NCI-H345 treated with DMSO at 0.1 percent for 48 hours (cell line): Measurements from ENCODE around the gene CDKN2D.

Source experiments
- DNase-seq: peaks from one replicate; lab custom pipeline; 2025; ENCODE audit not compliant: unreplicated experiment; lab: John Stamatoyannopoulos, UW

Gene CDKN2D

DNA sequence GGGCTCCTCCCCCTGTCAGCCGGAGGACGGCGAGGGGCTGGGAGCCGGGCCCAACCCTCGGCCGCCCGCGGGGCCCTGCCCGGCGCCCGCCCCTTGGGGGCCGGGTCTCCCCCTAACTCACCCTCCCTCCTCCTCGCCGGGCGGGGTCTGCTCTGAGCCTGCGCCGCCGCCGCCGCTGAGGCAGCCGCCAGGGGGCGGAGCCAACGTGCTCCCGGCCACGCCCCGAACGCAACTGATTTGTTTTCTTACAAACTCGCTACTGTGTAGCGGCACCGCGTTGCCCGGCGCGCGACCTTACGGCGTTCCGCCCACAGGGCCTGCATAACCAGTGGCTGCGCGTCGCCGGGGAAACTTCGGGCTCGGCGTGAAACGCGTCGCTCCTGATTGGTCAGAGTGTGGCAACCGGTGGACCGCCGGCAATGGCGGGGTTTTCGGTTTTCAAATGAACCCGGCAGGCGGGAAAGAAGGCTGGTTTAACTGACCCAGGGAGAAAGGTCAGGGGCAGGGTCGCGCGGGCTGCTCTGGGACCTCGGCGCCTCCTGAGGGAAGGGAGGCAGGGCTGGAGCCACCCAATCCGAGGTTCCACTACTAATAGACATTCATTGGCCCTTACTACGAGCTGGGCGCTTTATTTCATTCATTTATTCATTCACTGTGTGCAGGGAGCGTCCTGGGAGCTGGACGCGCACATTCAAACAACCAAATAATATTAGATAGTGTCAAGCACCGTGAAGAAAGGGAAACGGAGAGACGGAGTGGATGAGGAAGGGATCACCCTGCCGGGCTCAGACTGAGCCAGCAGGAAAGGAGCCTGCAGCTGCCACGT, at the start of gene CDKN2D:
CDKN2D (minus strand) TSS at position 154 of the 826 bp plus-strand sequence. CDS start 326 bp downstream, outside the sequence.
- peak; percentile 96 for DNase-seq

DNA sequence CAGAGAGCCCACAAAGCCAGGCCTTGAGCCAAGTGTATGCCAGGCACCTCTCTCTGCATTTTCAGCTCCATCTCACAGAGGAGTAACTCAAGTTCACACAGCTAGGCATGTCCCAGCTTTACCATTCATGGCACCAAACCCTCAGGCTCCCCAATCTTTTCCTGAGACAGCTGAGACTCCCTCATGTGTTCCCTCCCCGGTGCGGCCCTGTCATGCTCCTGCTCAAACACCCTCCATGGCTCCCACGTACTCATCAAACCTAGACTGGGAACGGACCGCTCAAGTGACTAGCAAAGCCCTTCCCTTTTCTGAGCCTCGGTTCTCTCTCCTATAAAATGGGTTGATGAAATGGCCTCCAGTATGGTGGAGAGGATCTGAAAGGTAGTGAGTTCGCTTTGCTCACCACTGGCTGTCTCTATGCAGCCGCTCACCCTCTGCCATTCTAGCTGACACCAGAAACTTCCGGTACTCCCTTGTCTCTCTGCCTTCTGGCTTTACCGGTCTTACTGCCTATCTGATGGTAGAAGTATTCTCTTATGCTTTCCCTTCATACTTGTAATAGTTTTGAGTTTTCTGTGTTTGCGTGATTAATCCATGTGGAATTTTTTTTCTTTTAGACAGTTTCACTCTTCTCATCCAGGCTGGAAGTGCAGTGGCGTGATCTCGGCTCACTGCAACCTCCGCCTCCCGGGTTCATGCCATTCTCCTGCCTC, 48.8 kb upstream of the CDKN2D start:
- no peak for DNase-seq

DNA sequence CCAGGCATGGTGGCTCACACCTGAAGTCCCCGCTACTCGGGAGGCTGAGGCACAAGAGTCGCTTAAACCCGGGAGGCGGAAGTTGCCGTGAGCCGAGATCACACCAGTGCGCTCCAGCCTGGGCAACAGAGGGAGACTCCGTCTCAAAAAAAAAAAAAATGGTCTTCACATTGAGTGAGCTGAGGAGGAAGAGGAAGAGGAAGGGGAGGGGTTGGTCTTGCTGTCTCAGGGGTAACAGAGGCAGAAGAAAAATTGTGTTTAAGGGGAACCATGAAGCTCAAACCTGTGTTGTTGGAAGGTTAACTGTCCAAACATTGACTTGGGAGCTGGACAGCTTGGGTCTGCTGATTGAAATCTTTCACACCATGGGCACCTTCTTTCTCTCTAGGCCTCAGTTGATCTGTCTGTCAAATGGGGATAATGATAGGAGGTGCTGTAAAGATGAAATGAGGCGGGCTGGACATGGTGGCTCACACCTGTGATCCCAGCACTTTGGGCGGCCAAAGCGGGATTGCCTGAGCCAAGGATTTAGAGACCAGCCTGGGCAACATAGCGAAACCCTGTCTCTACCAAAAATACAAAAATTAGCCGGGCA, 46.7 kb upstream of the CDKN2D start:
- DNase-seq = no peak

DNA sequence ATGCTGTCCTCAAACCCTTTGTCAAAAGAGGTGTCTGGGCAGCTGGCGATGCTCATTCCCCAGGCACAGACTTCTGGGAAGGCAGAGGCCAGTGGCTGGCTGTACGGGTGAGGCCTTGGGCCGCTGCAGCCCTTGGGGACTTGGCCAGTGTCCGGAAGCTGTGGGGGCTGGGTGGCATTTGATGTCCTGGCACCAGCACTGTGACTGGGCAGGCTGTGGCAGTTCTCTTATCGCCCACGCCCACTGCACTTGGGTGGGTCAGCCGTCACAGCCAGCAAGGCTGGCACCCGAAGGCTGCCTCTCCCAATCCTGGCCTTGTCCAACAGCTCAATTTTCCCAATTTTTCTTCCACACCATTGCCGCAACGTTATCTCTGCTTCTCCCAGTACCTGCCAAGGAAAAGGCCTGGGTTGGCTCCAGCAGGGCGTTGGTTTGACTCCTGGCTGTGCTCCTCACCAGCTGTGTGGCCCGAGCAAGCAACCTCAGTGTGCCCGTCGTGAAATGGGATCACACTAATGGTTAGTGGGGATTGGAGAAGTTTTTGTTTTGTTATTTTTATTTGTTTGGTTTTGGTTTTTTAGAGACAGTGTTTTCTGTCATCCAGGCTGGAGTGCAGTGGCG, 43.8 kb upstream of the CDKN2D start:
- DNase-seq = no peak

DNA sequence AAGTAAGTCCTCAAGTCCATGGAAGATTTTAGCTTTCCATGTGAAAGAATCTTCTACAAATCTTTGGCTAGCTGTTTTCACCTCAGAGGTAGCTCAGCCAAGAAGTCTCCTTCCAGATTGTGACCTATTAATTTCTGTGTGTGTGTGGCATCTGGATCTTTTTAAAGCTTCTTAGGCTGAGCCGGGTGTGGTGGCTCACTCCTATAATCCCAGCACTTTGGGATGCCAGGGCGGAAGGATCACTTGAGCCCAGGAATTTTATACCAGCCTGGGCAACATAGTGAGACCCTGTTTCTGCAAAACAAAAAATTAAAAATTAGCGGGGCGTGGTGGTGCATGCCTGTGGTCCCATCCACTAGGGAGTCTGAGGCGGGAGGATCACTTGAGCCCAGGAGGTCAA, 43.1 kb upstream of the CDKN2D start:
- no peak for DNase-seq

DNA sequence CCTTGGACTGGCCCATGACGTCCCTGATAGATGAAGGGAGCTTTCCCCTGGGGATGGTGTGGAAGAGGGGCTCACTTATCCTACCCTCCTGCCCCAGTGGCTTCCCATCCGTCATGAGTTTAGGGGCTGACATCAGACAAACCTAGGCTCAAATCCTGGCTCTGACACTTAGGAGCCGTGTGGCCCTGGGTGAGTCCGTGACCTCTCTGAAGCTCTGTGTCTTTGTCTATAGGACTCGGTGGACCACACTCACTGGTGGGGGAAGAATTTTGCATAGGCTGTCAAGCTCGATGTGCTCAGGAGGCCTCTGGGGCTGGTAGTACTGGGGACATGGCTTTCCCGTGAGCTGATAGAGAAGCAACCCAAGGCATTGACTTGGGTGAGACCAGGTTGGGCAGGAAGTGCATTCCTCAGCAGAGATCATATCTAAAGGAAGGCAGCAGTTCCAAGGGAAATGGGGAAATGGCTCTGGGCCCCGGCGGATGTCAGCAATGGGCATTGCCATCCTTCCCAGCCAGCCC, 35.7 kb upstream of the CDKN2D start:
- no peak for DNase-seq

DNA sequence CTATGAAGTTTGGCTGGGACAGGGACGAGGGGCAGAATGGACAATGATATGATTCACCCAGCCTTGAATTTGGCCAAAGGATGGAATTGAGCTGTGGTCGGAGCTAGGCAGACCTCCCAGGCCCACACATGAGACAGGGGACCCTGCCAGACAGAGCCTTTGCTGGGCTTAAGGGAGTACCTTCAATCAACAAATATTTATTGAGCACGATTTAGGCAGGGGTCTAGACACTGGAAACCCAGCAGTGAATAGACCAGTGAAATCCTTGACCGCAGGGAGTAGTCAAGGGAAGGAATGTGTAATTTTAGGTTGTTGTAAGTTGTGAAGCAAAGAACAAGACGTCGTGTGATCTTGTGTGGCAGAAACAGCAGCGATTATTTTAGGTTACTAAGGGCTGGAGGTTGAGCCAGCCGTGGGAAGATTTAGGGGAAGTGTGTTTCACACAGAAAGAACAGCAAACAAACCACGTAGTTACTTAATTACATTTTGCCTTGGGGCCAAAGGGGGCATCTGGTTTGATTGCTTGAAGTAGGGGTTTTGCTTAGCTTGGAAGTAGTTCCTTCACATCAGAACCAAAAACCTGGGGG, 35.2 kb upstream of the CDKN2D start:
- DNase-seq = no peak

DNA sequence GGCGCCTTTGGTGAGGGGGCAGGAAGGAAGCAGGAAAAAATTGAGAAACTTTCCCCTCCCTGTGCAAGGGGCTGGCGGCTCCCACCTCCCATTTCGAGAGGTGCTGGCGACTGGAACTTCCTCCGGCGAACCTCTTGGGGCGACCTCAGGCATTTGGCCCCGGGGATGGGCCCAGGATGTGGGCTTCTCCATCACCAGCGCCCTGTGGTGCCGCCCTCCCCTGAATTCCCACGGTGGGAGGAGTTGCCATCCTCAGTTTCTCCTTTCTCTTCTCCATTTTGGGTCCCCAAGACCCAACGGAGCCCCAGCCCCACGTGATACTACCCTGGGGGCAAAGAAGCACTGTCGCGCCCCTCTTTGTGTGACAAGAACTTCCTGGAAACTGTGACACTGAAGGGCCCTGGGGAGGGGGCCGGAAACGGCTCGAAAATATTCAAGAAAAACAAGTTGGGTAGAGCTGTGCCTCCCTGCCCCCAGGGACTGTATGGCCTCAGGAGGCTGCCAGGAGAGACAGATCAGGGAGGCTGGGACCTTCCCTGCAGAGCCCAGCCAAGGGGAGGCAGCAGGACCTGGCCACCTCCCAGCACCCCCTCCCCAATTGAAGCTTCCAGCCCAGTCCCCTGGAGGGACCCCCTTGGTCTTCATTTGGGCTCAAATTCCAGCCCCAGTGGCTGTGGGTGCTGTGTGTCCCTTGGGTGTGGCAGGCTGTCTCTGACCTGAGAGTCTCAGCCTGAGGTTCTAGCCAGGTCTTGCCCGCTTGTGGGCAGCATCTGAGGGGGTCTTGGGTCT, 34.5 kb upstream of the CDKN2D start:
- no peak for DNase-seq

DNA sequence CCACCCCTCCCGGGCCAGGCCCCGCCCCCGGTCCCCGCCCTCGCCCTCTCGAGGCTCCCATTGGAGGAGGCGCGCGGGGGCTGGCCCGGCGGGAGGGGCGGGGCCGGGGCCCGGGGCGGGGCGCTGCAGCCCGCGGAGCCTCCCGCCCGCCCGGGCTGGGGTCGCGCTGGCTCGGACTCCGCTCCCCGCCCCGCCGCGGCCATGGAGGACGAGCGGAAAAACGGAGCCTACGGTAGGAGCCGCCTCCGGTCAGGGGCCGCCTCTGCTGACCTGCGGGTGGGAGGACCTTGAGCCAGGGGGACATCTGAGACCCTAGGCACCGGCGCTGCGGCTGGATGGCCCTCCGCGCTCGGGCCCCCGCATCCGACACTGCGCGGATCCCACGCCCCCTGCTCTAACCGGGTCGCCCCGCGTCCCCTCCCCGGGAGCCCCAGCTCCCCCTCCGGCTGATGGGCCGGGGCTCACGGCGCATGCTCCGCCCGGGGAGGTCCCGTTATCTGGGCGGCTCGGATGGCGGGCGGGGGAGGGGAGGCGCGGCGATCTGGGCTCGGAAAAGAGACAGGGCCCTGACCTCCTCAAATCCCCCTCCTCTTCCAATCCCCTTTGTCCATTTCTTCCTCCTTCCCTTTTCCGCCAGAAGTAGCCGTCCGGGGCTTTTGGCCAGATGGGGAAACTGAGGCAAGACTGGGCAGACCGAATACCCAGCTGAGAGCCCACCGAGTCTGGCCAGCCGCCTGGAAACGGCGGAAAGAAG, 33.7 kb upstream of the CDKN2D start:
- peak; percentile 62 for DNase-seq

DNA sequence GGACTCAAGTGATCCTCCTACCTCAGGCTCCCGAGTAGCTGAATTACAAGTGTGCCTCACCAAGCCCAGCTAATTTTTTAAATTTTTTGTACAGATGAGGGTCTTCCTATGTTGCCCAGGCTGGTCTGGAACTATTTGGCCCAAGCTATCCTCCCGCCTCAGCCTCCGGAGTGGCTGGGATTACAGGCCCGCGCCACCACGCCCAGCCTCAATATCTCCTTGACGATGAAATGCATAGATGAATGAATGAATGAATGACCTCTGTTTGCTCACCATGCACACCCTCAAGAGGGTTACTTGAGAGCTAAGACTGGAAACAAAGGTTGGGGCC, 33.2 kb upstream of the CDKN2D start:
- DNase-seq = no peak

DNA sequence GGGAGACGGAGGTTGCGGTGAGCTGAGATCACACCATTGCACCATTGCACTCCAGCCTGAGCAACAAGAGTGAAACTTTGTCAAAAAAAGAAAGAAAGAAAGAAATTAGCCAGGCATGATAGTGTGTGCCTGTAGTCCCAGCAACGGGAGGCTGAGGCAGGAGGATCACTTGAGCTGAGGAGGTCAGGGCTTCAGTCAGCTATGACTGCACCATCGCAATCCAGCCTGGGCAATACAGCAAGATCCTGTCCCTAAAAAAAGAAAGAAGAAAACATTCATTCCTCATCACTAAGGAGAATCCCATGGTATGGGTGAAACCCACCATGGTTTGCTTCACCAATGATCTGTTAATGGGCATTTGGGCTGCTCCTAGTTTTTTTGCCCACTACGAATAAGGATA, 31.4 kb upstream of the CDKN2D start:
- DNase-seq = no peak

DNA sequence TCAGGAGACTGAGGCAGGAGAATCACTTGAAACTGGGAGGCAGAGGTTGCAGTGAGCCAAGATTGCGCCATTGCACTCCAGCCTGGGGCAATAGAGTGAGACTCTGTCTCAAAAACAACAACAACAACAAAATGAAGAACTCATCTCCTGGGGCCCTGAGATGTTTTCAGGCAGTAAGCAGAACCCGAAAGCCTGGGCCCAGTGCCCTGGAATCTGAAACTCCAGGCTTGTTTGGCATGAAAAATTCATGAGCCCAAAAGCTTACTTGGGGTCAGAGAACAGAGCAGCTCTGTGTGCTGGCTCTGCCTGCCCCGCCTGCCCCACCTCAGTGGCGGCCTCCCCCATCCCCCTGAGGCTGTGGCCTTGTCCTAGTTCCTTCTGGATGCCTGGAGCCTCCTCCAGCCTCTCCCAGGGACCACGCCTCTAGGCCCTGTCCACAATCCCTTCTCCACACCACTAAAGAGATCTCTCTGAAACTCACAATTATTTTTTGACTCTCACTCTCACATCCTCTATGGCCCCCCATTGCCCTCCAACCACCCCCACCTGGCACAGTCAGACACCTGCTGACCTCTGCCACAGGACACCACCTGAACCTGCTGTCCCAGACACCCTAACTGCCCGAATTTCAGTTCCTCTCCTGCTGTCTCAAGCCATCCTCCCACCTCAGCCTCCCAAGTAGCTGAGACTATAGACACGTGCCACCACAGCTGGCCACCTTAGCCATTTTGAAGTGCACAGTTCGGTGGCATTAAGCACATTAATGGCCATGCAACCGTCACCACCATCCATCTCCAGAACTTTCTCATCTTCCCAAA, 25.2 kb upstream of the CDKN2D start:
- DNase-seq = no peak

DNA sequence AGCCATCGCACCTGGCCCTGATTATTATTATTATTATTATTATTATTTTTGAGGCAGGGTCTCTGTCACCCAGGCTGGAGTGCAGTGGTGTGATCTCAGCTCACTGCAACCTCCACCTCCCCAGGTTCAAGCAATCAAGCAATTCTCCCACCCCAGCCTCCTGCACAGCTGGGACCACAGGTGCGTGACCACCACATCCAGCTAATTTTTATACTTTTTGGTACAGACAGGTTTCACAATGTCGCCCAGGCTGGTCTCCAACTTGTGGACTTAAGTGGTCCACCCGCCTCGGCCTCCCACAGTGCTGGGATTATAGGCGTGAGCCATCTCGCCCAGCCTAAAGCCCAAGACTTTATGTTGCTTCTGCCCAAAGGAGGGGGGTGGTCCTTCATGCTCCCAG, 24.4 kb upstream of the CDKN2D start:
- DNase-seq = no peak

DNA sequence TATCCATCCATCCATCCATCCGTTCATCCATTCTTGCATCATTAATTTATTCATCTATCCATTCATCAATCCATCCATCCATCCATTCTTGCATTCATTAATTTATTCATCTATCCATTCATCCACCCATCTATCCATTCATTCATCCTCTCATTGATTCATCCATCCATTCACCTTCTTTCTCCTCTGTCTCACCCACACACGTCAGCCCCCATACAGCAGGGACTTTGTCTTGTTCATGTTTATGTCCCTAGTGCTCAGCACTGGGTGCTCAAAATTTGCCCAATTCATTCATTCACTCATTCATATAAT, 19.0 kb upstream of the CDKN2D start:
- DNase-seq = no peak

DNA sequence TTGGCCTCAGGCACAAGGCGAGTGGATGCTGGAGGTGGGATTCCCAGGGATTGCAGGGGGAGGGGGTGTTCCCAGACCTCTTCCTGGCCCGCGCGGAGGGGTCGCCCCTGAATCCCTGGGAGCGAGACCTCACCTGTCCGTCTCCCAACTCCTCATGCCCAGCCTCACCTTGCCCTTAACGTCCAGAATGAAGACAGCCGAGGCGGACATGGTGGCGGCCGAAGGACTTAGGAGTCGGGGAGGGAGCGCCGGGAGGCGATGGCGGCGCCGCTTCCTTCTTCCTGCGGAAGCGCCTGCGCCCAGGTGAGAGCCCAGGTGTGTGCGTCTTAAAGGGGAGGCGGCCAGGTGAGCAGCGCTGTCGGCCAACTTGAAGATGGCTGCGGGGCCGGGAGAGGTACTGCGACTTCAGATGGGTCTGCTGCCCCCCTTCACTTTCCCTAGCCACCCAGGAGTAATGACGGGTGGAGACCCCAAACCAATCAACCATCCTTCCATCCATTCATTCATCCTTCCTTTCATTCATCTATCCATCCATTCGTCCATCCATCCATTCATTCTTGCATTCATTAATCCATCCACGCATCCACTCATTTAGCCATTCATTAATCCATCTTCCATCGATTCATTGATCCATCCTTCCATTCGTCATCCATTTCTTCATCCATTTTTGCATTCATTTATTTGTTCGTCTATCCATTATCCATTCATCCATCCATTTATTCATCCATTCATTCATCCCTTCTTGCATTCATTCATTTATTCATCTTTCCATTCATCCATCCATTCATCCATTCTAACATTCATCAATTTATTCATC, 18.5 kb upstream of the CDKN2D start, which contains the start of gene AP1M2:
AP1M2 (minus strand) TSS at position 291 of the 817 bp plus-strand sequence; CDS start at position 210, 81 bp downstream.
- DNase-seq = no peak

DNA sequence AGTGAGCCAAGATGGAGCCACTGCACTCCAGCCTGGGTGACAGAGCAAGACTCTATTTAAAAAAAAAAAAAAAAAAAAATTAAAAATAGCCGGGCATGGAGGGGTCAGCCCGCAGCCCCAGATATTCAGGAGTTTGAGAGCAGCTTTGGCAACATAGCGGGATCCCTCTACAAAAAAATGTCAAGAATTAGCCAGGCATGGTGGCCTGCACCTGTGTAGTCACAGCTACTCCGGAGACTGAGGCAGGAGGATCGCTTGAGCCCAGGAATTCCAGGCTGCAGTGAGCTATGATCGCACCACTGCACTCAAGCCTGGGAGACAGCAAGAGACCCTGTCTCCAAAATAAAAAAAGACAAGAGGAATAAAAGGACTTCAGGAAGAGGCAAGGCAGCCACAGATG, 17.6 kb upstream of the CDKN2D start:
- DNase-seq = no peak

DNA sequence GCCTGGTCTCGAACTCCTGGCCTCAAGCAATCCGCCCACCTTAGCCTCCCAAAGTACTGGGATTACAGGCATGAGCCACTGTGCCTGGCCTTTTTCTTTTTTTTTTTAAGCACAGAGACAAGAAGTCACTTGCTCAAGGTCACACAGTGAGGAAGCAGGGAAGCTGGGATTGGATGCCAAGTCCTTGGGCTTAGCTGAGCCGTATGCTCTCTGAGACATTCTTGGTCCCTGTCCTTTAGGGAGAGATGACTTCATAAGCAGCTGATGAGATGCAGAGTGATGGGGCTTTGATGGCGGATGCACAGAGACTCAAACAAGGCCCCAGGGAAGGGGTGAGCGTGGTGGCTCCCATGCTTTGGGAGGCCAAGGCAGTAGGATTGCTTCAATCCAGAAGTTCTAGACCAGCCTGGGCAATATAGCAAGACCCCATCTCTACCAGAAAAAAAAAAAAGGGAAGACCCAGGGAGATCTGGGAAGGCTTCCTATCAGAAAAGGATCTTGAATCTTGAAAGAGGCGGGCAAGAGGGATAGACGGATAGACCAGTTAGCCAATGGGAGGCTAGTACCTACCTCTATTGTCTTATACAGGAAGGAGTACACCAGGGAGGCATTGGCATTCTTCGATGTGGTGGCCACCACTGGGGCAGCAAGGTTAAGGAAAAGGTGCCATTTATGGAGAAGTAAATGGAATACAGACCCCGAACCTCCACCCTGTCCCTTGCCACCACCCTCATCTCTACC, 14.4 kb upstream of the CDKN2D start:
- no peak for DNase-seq
